Sigmoid colon (tissue), 7 donors: ENCODE results near the gene NCS1. TPM values are rescaled to one million over a fixed set of nuclear protein-coding genes. Genes with fewer than 3 reads are reported as not detected.
A peak's percentile ranks its signal among the peaks of the same experiment; 100 is the strongest.

Experiments used
- DNase-seq: peaks from one replicate; pipeline ENCODE4 v3.0.0-alpha.2; 2019
- H3K27ac ChIP-seq, 4 donors: fragments of 200-600 bp; sonication (generic); one replicate each; pipeline ENCODE4 v1.5.1; 2016 to 2019; ENCODE audit warnings: mild to moderate bottlenecking in 1 of 4
- H3K27me3 ChIP-seq, 3 donors: fragments of 200-600 bp; sonication (generic); one replicate each; pipeline ENCODE4 v1.5.1; 2019; ENCODE audit warnings: mild to moderate bottlenecking in 1 of 3
- H3K36me3 ChIP-seq, 4 donors: fragments of 200-600 bp; sonication (generic); one replicate each; pipeline ENCODE4 v1.5.1; 2016 to 2019
- H3K4me1 ChIP-seq, 4 donors: fragments of 200-600 bp; sonication (generic); one replicate each; pipeline ENCODE4 v1.5.1; 2017 to 2019
- H3K4me3 ChIP-seq, 4 donors: fragments of 200-600 bp; sonication (generic); one replicate each; pipeline ENCODE4 v1.5.1; 2017 to 2019; ENCODE audit warnings: mild to moderate bottlenecking in 2 of 4, moderate library complexity in 1 of 4
- H3K9me3 ChIP-seq, 4 donors: fragments of 200-600 bp in 3 of 4; sonication (generic) in 3 of 4; one replicate each; pipeline versions ENCODE4 v1.5.1 to v1.6.1; 2013 to 2019
- CTCF ChIP-seq, 4 experiments: fragments of 450-650 bp in 3 of 4; fragments of 200-600 bp in 1 of 4; IDR thresholded peaks; one replicate each; pipeline ENCODE4 v1.5.1; 2016 to 2019; ENCODE audit warnings: antibody characterized with exemption in 4 of 4, mild to moderate bottlenecking in 3 of 4, moderate library complexity in 2 of 4
- EP300 ChIP-seq, 4 donors: sonication (generic); formaldehyde crosslinking; IDR thresholded peaks; one replicate each; pipeline ENCODE4 v1.6.1; 2017; ENCODE audit warnings: antibody characterized with exemption in 4 of 4
- POLR2A ChIP-seq, 2 donors: fragments of 450-650 bp; IDR thresholded peaks; one replicate each; pipeline ENCODE4 v1.6.1; 2016; ENCODE audit warnings: antibody characterized with exemption in 2 of 2, mild to moderate bottlenecking in 2 of 2, moderate library complexity in 2 of 2
- POLR2AphosphoS5 ChIP-seq, 4 donors: sonication (generic); formaldehyde crosslinking; IDR thresholded peaks; one replicate each; pipeline ENCODE4 v1.6.1; 2017; ENCODE audit warnings: antibody characterized with exemption in 4 of 4
- WGBS, 2 donors: extraction: QIAGEN DNeasy Blood & Tissue Kit; methylation state at CpG; one replicate each; pipeline ENCODE4 v1.1.7; 2013; 5-methylcytosine and 5-hydroxymethylcytosine counted together
- intact Hi-C: fragments of 100-400 bp; cut with DNase I; formaldehyde crosslinking; loops from one replicate; pipeline ENCODE4 v1.15.1; 2023
- polyA plus RNA-seq, 3 donors: library from polyadenylated mRNA; stranded (reverse); fragments of 200-250 nt; gene quantifications; one replicate each; pipeline ENCODE4 v1.2.3, GENCODE V29; 2013
- total RNA-seq, 4 donors: library from RNA; depleted of rRNA; stranded (reverse); fragments of >200 nt; gene quantifications; one replicate each; pipeline ENCODE4 v1.1.0, GENCODE V29; 2016
- donor health status: healthy with polysubstance abuse.
- donor health status: Bipolar disorder and iron deficiency.
- donor health status: healthy.

Gene NCS1
- total and polyA plus RNA-seq, 7 donors = 0.69 to 133 (median 78.5) TPM

- WGBS, 2 donors = 84 to 88% methylated on average over 16 of the region's 16 CpGs
- H3K36me3 ChIP-seq = peaks cover 0 to 31% (median 12%) of the 10 kb centered on the region in 4 donors
- no peaks in the 10 kb centered on the region for H3K9me3 ChIP-seq
- DNase-seq = no peak
- H3K4me1 ChIP-seq = peaks cover 0 to 50% (median 42%) of the 10 kb centered on the region in 4 donors
- no peaks in the 10 kb centered on the region for H3K27me3 ChIP-seq
- TF ChIP-seq EP300 (IDR thresholded peaks at IDR 0.05) (no peak), POLR2A (IDR thresholded peaks at IDR 0.05) (no peak), CTCF (IDR thresholded peaks at IDR 0.05) (no peak), POLR2AphosphoS5 (IDR thresholded peaks at IDR 0.05) (no peak)
- H3K27ac ChIP-seq = peak overlapping the region; percentile 70 to 99 (median 78)
- intact Hi-C loops = loop anchor here (10.0 kb wide), 1 partner anchor 1585 kb away; no protein-coding TSS in a partner anchor
- no peak overlapping the region for H3K4me3 ChIP-seq
Observed at GRCh38 chr9:130219661-130220096, 47.5 kb downstream of the NCS1 start.

- Histone ChIP-seq H3K36me3 (peaks cover 0 to 37% (median 15%) of the 10 kb centered on the region in 4 donors), H3K9me3 (no peaks in the 10 kb centered on the region), H3K27ac (peak overlapping the region; percentile 70 to 99 (median 78)), H3K4me1 (peaks cover 0 to 43% (median 35%) of the 10 kb centered on the region in 4 donors), H3K27me3 (no peaks in the 10 kb centered on the region), H3K4me3 (no peak overlapping the region)
- WGBS, 2 donors = 63 to 84% methylated on average over 9 of the region's 9 CpGs
- TF ChIP-seq EP300 (IDR thresholded peaks at IDR 0.05) (no peak), POLR2A (IDR thresholded peaks at IDR 0.05) (no peak), POLR2AphosphoS5 (IDR thresholded peaks at IDR 0.05) (peak in 3 of 4 donors; percentile 23 to 56 (median 45)), CTCF (IDR thresholded peaks at IDR 0.05) (peak; percentile 36 to 65 (median 42))
- intact Hi-C loops = loop anchor here (10.0 kb wide), 1 partner anchor 1586 kb away; no protein-coding TSS in a partner anchor
- no peak for DNase-seq
Observed at GRCh38 chr9:130220352-130220751, 48.1 kb downstream of the NCS1 start.

- Histone ChIP-seq H3K9me3 (peaks cover 0 to 4% (median 2%) of the 10 kb centered on the region in 4 donors), H3K4me1 (peaks cover 0 to 22% (median 21%) of the 10 kb centered on the region in 4 donors)
- intact Hi-C loops = loop anchor here (10.0 kb wide), 1 partner anchor 1588 kb away; no protein-coding TSS in a partner anchor
Observed at GRCh38 chr9:130222833-130223232, 50.6 kb downstream of the NCS1 start.

GRCh38 chr9:130225071-130225470 lies 52.9 kb downstream of the NCS1 start:
- Histone ChIP-seq H3K4me3 (no peak overlapping the region), H3K4me1 (peaks cover 3 to 10% (median 9%) of the 10 kb centered on the region in 4 donors), H3K36me3 (peaks cover 26 to 70% (median 42%) of the 10 kb centered on the region in 4 donors), H3K9me3 (peaks cover 0 to 7% (median 4%) of the 10 kb centered on the region in 4 donors), H3K27ac (peak overlapping the region in 1 of 4 donors; percentile 3), H3K27me3 (no peaks in the 10 kb centered on the region)
- TF ChIP-seq EP300 (IDR thresholded peaks at IDR 0.05) = no peak
- no peak for TF ChIP-seq CTCF (IDR thresholded peaks at IDR 0.05)
- no peak for TF ChIP-seq POLR2A (IDR thresholded peaks at IDR 0.05)
- TF ChIP-seq POLR2AphosphoS5 (IDR thresholded peaks at IDR 0.05) = no peak
- DNase-seq = no peak
- intact Hi-C loops = loop anchor here (10.0 kb wide), 1 partner anchor 1590 kb away; no protein-coding TSS in a partner anchor
- WGBS, 2 donors = 95 to 96% methylated on average over 11 of the region's 11 CpGs

More at GRCh38 chr9:130222833-130223232, 50.6 kb downstream of the NCS1 start:
- TF ChIP-seq POLR2AphosphoS5 (IDR thresholded peaks at IDR 0.05) (no peak), POLR2A (IDR thresholded peaks at IDR 0.05) (no peak), EP300 (IDR thresholded peaks at IDR 0.05) (no peak), CTCF (IDR thresholded peaks at IDR 0.05) (no peak)
- no peaks in the 10 kb centered on the region for H3K27me3 ChIP-seq
- H3K4me3 ChIP-seq = no peak overlapping the region
- peak overlapping the region in 3 of 4 donors; percentile 8 to 30 (median 18) for H3K27ac ChIP-seq
- H3K36me3 ChIP-seq = peaks cover 16 to 59% (median 36%) of the 10 kb centered on the region in 4 donors
- WGBS, 2 donors = 92 to 94% methylated on average over 8 to 9 of the region's 9 CpGs
- DNase-seq = no peak
